Measurements from ENCODE around the gene ERI2. TPM values are rescaled to one million over a fixed set of nuclear protein-coding genes. Genes with fewer than 3 reads are reported as not detected.

The ERI2 gene
- total and polyA plus RNA-seq, 4 donors, result 5.9 to 29.7 (median 10.9) TPM

GRCh38 chr16:20749474-20749873 lies 56.8 kb downstream of the ERI2 start:
- H3K9ac ChIP-seq (ENCODE audit: insufficient read depth in 1 of 2, low read length in 2 of 2), result no peak overlapping the region
- H3K27ac ChIP-seq (ENCODE audit: low read depth in 1 of 2, low read length in 1 of 2), result no peak overlapping the region
- peaks cover 0 to 2% (median 0%) of the 10 kb centered on the region in 4 donors for H3K9me3 ChIP-seq (ENCODE audit: control insufficient read depth in 4 of 4, insufficient read depth in 3 of 4, low read length in 3 of 4)
- no peaks in the 10 kb centered on the region for H3K27me3 ChIP-seq (ENCODE audit: control insufficient read depth in 3 of 3, insufficient read depth in 3 of 3, low read length in 2 of 3)
- DNase-seq, result no peak
- H3K4me1 ChIP-seq (ENCODE audit: control insufficient read depth in 5 of 5, insufficient read depth in 5 of 5, low read length in 5 of 5), result no peaks in the 10 kb centered on the region
- no peak for ATAC-seq (ENCODE audit: insufficient read depth, low FRiP score)
- no peak overlapping the region for H3K4me3 ChIP-seq
- TF ChIP-seq CTCF (IDR thresholded peaks at IDR 0.05; ENCODE audit: control extremely low read depth, extremely low read depth), result no peak
- WGBS, 2 donors, result 91 to 100% methylated on average over 1 of the region's 1 CpG
- H3K36me3 ChIP-seq (ENCODE audit: control insufficient read depth in 4 of 4, insufficient read depth in 4 of 4, low read length in 4 of 4), result no peaks in the 10 kb centered on the region

GRCh38 chr16:20747030-20747816 lies 59.0 kb downstream of the ERI2 start:
- H3K27ac ChIP-seq (ENCODE audit: low read depth in 1 of 2, low read length in 1 of 2), result no peak overlapping the region
- no peak for ATAC-seq (ENCODE audit: insufficient read depth, low FRiP score)
- H3K36me3 ChIP-seq (ENCODE audit: control insufficient read depth in 4 of 4, insufficient read depth in 4 of 4, low read length in 4 of 4), result no peaks in the 10 kb centered on the region
- no peak for TF ChIP-seq CTCF (IDR thresholded peaks at IDR 0.05; ENCODE audit: control extremely low read depth, extremely low read depth)
- H3K4me3 ChIP-seq, result no peak overlapping the region
- DNase-seq, result no peak
- 59 to 80% methylated on average over 4 of the region's 4 CpGs for WGBS, 2 donors
- peaks cover 0 to 2% (median 0%) of the 10 kb centered on the region in 4 donors for H3K9me3 ChIP-seq (ENCODE audit: control insufficient read depth in 4 of 4, insufficient read depth in 3 of 4, low read length in 3 of 4)
- no peaks in the 10 kb centered on the region for H3K27me3 ChIP-seq (ENCODE audit: control insufficient read depth in 3 of 3, insufficient read depth in 3 of 3, low read length in 2 of 3)
- H3K9ac ChIP-seq (ENCODE audit: insufficient read depth in 1 of 2, low read length in 2 of 2), result no peak overlapping the region
- H3K4me1 ChIP-seq (ENCODE audit: control insufficient read depth in 5 of 5, insufficient read depth in 5 of 5, low read length in 5 of 5), result no peaks in the 10 kb centered on the region

GRCh38 chr16:20746461-20746860 lies 59.8 kb downstream of the ERI2 start:
- H3K27me3 ChIP-seq (ENCODE audit: control insufficient read depth in 3 of 3, insufficient read depth in 3 of 3, low read length in 2 of 3), result no peaks in the 10 kb centered on the region
- H3K36me3 ChIP-seq (ENCODE audit: control insufficient read depth in 4 of 4, insufficient read depth in 4 of 4, low read length in 4 of 4), result no peaks in the 10 kb centered on the region
- H3K27ac ChIP-seq (ENCODE audit: low read depth in 1 of 2, low read length in 1 of 2), result no peak overlapping the region
- WGBS, 2 donors, result 98 to 100% methylated on average over 3 of the region's 3 CpGs
- TF ChIP-seq CTCF (IDR thresholded peaks at IDR 0.05; ENCODE audit: control extremely low read depth, extremely low read depth), result no peak
- H3K9ac ChIP-seq (ENCODE audit: insufficient read depth in 1 of 2, low read length in 2 of 2), result no peak overlapping the region
- DNase-seq (no peak), ATAC-seq (ENCODE audit: insufficient read depth, low FRiP score) (no peak)
- H3K4me3 ChIP-seq, result no peak overlapping the region
- peaks cover 0 to 2% (median 0%) of the 10 kb centered on the region in 4 donors for H3K9me3 ChIP-seq (ENCODE audit: control insufficient read depth in 4 of 4, insufficient read depth in 3 of 4, low read length in 3 of 4)
- no peaks in the 10 kb centered on the region for H3K4me1 ChIP-seq (ENCODE audit: control insufficient read depth in 5 of 5, insufficient read depth in 5 of 5, low read length in 5 of 5)

Small RNA genes lying within 50 kb of the gene (small RNA-seq; reads per million reads assigned to genes)
- gene RF00618 (ENCODE audit: low replicate concordance) (not detected), gene RNU6-944P (ENCODE audit: low replicate concordance) (not detected)

Other genes starting within 250 kb of the ERI2 start
- gene ACSM2B, start 230.1 kb downstream of the ERI2 start, total RNA-seq, result under 1 TPM; 0.28 to 0.43 TPM
- gene ACSM2B, start 230.1 kb downstream of the ERI2 start, polyA plus RNA-seq, result under 1 TPM; 0.03 to 0.04 TPM
- gene ACSM1, start 108.8 kb downstream of the ERI2 start, total RNA-seq, result 1 to 10 TPM in 1 of 2 donors, under 1 TPM in 1; 0.20 to 1.1 TPM
- under 1 TPM; 0.24 to 0.33 TPM for gene ACSM1, start 108.8 kb downstream of the ERI2 start, polyA plus RNA-seq
- 10 to 100 TPM; 33.2 to 64.1 TPM for gene THUMPD1, start 64.7 kb downstream of the ERI2 start, total RNA-seq
- gene THUMPD1, start 64.7 kb downstream of the ERI2 start, polyA plus RNA-seq, result 10 to 100 TPM; 16.2 to 19.5 TPM
- gene ACSM3, start 42.5 kb downstream of the ERI2 start, total RNA-seq, result 10 to 100 TPM; 23.0 to 31.6 TPM
- 10 to 100 TPM; 10.3 to 48.6 TPM for gene ACSM3, start 42.5 kb downstream of the ERI2 start, polyA plus RNA-seq
- gene REXO5, start 55 bp upstream of the ERI2 start, total RNA-seq, result 1 to 10 TPM; 2.7 to 6.3 TPM
- gene REXO5, start 55 bp upstream of the ERI2 start, polyA plus RNA-seq, result under 1 TPM; 0.73 to 0.84 TPM
- 10 to 100 TPM; 12.2 to 27.8 TPM for gene DCUN1D3, start 93.9 kb upstream of the ERI2 start, total RNA-seq
- gene DCUN1D3, start 93.9 kb upstream of the ERI2 start, polyA plus RNA-seq, result 1 to 10 TPM; 6.1 to 6.6 TPM
- gene LYRM1, start 94.3 kb upstream of the ERI2 start, total RNA-seq, result 10 to 100 TPM; 27.8 to 29.8 TPM
- gene LYRM1, start 94.3 kb upstream of the ERI2 start, polyA plus RNA-seq, result 10 to 100 TPM; 32.5 to 50.5 TPM

Measured in lung (tissue), 13 donors.